DMS79 treated with DMSO at 0.1 percent for 48 hours (cell line): ENCODE data around the gene SAPCD2.

Source experiments
- DNase-seq: peaks from one replicate; lab custom pipeline; 2025; lab: John Stamatoyannopoulos, UW

SAPCD2 gene

DNA sequence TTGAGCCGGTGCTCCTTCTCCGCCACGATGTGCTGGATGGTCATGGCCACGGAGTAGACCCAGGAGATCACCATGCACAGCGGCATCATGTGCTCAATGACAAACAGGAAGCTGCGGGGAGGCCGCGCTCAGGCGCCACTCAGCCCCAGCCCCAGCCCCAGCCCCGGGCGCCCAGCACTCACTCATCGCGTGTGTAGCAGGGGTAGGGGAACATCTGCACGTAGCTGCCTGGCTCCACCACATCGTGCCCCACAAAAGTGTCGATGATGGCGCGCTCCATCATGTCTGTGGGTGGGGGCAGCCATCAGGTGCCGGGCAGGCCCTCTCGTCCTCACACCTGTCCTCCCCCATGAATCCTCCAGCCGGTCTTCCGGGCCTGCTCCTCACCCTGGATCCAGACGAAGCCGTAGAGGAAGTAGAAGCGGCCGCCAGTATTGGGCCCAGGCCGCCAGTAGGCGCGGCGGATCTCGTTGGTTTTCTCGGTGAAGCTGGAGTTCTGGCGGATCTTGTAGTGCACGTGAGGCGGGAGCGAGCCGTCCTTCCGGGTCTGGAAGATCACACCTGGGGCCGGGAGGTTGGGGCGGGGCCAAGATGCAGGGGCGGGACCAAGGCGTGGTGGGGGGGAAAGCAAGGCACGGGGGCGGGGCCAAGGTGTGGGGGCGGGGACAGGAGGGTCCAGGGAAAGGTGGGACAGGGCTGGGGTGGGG, 52.4 kb downstream of the SAPCD2 start:
- no peak for DNase-seq

DNA sequence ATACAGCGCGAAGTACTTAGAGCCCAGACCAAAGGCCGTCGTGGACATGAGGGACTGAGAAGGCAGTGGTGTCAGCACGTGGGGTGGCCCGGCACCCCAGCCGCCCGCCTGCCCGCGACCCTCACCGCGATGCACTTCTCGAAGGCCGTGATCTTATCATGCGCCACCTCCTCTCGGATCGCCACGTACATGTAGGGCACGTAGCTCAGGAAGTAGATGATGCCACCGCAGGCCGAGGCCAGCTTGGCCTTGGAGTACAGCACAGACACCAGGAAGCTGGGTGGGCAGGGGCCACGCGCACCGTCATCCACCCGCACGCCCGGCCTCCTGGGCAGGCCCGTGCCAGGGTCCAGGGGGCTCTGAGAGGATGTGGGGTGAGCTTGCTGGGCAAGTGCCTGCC, 53.3 kb downstream of the SAPCD2 start:
- DNase-seq, result no peak

DNA sequence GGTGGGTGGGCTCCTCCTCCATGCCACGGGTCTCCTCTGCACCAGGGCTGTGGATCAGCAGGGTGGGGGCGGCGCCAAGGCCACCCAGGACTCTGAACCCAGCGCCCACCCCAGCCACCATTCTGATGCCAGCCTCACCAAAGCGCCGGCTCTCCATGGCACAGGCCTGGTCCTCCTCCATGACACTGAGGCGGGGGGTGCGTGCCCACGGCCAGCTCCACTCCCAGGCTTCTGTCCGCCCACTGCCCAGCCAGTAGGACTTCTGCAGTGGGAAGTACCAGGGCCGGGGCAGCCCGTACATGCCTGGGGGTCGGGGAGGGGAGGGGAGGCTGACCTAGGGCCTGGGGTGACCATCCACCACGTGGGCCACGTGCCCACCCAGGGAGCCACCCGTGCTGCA, 53.9 kb downstream of the SAPCD2 start:
- no peak for DNase-seq

DNA sequence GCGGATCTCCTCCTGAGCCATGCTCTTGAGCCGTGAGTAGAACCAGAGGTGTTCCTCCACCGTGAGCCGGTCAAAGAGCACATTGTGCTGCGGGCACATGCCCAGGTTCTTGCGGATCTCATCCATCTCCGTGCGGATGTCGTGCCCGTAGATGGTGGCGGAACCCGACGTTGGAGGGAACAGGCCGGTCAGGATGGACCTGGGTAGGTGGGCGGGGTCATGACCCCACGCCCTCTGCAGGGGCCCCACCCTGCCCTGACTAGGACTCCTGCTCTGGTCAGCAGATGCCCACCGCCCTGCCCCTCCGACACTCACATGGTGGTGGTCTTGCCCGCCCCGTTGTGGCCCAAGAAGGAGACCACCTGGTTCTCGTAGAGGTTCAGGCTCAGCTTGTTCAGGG, 54.4 kb downstream of the SAPCD2 start:
- no peak for DNase-seq

DNA sequence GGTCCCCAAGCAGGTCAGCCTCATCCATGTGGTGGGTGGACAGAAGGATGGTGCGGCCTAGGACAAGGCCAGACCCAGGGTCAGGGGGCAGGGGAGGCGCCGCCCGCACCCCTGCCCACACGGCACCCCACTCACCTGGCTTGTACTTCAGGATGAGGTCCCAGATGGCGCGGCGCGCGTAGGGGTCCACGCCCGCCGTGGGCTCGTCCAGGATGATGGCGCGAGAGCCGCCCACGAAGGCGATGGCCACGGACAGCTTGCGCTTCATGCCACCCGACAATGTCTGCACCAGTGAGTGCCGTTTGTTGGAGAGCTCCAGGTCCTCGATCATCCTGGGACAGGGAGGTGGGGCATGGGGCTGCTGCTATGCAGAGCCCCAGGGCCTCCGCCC, 54.8 kb downstream of the SAPCD2 start:
- DNase-seq, result no peak

DNA sequence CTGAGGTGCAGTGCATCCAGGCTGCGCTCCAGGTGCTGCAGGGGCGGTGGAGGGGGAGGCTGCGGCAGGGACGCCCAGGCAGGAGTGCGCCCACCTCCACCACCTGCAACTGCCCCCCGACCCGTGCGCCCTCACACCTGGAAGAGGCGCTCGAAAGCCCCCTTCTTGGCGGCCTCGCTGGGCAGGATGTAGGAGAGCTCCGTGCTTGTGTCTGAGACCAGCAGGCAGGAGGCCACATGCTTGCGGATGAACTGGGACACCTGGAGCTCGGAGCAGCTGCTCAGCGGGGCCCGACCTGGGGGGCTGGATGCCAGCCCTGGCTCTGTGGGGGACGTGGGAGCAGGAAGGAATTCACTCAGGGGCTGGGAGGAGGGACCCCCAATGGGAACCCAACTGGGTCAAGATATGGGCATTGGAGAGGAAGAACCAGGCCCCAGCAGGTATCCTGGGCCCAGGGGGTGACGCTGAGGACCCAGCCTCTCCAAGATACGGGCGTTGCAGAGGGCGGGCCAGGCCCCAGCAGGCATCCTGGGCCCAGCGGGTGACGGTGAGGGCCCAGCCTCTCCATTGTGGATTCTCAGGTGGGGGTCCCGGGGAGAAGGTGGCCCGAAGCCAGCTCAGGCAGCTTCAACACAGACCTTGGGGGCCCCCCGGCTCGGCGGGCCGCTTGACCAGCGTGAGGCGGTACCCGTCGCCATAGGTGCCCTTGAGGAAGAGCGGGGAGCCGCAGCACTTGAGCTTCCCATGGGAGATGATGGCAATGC, 55.4 kb downstream of the SAPCD2 start:
- no peak for DNase-seq

DNA sequence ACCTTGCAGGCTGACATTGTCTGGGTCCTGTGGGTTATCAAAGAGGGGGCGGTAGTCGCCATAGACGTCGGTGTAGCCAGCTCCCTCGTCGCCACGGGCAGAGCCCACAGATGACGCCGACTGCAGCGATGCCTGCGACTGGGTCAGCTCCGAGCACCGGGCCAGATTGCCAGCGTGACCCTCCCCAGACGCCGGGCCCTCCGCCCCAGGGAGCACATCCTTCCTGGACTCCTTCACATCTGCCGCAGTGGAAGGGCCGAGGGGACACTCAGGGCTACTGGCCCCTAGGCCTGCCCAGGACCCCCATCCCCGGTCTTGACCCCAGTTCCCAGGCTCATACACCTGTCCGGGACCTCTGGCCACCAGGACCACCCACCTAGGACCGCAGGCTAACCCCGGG, 56.2 kb downstream of the SAPCD2 start:
- DNase-seq, result no peak

DNA sequence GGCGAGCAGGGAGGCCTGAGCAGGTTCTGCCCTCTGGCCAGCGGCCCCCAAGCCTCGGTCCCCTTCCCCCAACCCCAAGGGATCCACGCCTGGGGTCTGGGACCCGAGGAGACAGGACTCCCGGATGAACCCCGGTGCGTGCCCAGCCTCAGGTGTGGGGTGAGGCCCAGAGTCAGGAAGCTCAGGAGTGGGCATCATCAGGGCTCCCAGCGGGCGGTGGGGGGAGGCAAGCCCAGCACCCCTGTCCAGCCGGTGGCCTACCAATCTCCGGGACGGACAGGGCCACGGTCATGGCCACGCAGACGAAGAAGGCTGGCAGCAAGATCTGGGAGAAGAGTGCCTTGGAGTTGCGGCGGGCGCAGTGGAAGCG, 56.8 kb downstream of the SAPCD2 start:
- no peak for DNase-seq

DNA sequence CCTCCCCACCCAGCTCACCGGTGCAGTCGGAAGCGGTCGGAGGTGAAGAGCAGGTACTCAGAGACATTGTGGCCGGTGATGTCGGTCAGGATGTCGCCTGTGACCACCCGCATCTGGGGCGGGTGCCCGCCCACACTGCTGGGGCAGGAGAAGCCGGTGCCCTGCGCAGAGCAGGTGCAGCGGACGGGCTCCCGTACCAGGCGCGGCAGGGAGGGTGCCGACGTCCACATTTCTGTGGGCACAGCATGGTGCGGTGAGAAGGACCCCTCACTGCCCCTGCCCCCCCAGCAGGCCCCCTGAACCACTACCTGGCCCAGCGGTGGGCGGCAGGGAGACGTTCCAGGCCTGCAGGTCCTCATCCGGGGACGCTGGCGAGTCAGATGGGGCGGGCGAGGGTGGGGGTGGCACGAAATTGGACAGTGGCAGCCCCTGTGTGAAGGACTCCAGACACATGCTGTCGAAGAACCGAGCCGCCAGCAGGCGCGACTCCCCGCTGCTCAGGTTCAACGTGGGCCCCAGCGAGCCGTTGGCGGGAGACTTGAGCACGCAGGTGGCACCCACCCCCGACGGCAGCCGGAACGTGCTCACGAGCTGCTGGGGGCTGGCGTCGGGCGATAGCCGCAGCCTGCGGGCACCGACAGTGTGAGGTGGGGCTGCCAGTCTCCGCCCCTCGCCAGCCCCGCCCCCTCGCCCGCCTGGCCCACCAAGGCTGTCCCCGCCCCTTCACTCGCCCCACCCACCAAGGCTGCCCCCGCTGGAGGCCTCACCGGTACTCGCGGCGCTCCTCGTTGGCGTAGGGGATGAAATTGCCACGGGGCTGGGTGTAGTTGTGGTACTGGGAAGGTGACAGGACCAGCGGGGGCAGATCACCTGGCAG, 57.4 kb downstream of the SAPCD2 start:
- DNase-seq, result no peak
